GM18870 (cell line): ENCODE data around the gene SH3TC1.

Experiments used
- ATAC-seq: cut with Tn5 transposase; IDR thresholded peaks from one replicate; pipeline ENCODE4 v1.9.1; 2021; ENCODE audit warnings: moderate library complexity; ENCODE audit not compliant: unreplicated experiment

Gene SH3TC1

GRCh38 chr4:8241211-8241779, 42.2 kb downstream of the SH3TC1 start:
- no peak for ATAC-seq

GRCh38 chr4:8241895-8242696, 43.0 kb downstream of the SH3TC1 start:
- no peak for ATAC-seq

DNA sequence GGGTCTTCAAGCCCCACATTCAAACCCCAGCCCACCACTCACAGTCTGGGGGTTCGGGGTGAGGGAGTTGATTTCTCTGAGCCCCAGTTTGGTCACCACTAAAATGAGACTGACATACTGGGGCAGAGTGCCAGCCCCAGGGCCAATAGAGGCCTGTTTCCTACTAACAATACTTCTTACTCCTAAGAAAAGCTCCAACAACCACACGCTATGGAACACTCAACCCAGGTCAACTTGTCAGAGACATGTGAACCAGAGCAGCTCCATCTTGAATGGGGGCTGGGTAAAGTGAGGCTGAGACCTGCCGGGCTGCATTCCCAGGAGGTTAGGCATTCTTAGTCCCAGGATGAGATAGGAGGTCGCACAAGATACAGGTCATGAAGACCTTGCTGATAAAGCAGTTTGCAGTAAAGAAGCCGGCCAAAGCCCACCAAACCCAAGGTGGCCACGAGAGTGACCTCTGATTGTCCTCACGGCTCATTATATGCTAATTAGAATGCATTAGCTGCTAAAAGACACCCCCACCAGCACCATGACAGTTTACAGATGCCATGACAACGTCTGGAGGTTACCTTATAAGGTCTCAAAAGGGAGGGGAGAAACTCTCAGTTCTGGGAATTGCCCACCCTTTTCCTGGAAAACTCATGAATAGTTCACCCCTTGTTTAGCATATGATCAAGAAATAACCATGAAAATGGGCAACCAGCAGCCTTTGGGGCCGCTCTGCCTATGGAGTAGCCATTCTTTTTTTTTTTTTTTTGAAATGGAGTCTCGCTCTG, 43.9 kb downstream of the SH3TC1 start:
- no peak for ATAC-seq

DNA sequence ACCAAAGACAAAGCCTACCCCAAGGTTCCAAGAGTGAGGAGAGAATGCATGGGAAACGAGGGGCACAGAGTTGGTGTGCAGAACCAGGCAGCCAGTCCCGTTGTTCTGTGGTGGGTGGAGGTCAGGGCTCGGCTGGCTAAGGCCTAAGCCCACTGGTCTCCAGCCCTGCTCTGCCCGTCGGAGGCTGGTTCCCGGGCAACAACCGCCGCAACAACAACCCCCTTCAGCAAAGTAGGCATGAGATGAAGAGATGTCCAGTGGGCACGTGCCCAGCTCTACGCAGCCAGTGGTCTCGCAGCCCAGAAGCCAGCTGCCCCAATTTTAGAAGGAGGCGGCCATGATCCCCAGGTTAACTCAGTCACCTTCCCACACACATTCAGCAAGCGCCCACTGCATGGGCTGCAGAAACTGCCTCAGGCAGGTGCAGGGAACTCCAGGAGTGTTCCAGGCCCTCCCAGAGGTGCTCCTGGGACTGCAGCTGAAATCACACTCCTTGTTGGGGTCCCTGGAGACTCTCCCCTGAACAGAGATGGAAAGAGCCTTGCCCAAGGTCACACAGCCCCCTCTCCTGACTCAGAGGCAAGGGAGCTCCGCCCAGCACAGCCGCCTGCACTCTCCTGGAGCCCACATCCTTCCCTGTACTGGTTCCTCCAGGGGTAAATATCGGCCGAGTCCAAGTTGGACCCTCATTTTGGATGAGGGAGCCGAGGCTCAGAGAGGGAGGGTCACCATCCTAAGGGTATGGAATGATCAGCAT, 45.1 kb downstream of the SH3TC1 start:
- no peak for ATAC-seq

- no peak for ATAC-seq
Measured at GRCh38 chr4:8244931-8245460, 45.9 kb downstream of the SH3TC1 start.

GRCh38 chr4:8245884-8246833, 47.1 kb downstream of the SH3TC1 start:
- no peak for ATAC-seq

DNA sequence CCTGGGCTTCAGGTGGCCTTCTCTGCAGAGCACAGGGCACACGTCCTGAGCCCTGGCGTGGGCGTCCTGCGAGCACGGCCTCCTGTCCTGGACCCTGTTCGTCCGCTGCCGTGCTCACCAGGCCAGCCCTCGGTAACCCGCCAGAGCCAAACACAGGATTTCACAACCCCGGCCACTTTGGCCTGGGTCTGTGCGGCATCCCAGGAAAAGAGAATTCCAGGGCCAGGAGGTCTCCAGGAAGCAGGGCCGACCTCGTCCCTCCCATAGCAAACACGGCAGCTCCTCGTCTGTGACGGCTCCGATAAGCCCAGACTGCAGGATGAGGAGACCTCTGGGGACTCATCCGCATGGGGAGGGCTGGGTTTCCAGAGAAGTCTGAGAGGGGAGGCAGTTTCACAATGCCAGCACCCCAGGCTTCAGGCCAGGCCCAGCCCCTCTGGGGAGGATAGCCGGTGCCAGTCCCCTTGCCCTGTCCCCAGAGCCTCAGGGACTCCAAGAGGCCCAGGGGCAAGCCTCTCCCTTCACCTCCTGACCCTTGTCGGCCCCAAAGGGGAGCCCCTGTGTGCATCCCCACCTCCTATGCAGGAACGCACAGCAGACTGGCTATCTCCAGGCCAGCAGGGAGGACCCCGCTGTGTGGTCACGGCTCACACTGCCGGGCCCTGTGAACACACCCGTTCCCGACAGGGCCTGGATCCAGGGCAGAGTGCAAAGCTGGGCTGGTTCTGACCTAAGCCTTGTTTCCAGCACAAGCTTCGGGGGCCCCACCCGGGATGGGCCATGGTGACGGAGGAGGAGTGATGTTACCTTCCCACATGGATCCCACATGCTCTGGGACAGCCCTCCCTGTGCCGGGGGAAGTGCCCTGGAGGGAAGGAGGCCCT, 48.2 kb downstream of the SH3TC1 start:
- ATAC-seq: no peak

DNA sequence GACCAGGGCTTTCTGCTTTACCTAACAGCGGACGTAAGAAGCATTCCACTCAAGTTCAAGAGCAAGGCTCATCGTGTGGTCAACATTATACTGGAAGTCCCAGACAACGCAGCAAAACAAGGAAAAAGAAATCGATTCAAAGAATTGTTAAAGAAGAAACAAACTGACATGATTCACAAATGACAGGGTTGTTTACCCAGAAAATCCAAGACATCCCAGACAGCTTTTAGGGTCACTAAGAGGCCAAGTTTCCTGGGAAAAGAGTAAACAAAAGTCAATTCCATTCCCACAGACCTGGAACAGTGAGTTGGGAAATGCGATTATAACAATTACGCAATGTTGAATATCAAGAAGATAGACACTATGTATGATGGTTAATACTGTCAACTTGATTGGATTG, 49.0 kb downstream of the SH3TC1 start:
- ATAC-seq: no peak

GRCh38 chr4:8250227-8250626, 51.1 kb downstream of the SH3TC1 start:
- no peak for ATAC-seq

DNA sequence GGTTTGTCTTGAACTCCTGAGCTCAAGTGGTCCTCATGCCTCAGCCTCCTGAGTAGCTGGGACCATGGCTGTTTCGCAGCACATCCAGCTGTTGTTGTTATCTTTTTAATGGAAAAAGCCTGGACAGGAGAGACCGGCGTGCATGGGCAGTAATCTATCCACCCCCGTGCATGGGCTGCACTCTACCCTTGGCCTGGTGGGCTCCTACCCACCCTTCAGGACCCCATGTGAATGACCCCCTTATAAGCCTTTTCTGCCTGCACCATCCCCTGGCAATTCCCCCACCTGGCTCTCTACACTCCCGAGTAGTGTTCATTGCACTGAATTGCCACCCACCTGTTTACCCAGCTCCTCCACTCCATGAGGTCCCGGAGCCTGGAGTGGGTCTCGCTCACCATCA, 51.5 kb downstream of the SH3TC1 start:
- no peak for ATAC-seq

DNA sequence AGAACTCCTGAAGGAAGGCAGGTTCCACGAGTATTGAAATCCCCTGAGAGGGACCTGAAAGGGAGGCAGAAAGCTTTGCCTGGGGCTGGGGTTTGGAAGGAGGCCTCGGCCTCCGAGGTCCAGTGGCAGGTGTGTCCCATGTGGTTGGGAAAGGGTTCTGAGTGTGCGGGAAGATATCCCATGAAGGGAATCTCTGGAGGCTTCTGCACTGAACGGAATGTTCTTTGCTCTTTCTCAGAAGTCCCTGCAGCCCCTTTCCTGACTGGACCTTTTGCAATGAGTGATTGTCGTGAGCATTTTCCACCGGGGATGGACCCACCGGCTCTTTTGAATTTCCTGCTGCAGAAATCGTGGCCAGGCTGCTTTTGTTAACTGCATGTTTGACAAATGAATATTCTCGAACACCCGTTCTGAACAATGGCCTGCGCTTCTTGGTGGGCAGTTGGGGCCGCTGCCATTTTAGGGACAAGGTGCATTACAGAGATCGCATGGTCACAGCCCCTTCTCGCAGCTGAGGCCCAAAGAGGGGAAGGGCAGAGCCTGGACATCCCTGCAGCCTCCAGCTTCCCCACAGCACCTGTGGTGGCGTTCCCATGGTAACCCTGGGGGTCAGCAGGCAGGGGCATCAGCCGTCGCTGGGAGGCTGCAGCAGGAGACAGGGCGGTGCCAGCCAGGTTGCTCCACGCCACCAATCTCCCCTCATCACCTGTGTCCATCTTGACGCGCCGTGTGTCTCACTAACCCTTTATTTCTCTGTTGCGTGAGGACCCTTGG, 52.2 kb downstream of the SH3TC1 start:
- ATAC-seq: no peak

GRCh38 chr4:8252301-8253173, 53.4 kb downstream of the SH3TC1 start:
- no peak for ATAC-seq

DNA sequence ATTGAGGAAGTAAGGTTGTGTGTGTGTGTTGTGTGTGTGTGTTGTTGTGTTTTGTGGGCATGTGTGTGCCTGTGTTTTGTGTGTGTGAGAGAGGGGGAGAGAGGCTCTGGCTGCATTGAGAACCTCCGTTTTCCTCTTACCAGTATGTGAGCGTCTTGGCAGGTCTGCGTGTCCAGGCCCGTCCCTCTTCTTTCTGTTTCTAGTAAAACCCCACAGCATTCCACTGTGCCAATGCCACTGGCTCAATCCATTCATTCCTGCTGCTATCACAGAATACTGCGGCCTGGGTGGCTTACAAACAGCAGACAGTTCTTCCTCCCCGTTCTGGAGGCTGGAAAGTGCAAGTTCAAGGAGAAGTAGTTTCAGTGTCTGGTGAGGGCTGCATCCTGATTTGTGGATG, 55.0 kb downstream of the SH3TC1 start:
- ATAC-seq: no peak

DNA sequence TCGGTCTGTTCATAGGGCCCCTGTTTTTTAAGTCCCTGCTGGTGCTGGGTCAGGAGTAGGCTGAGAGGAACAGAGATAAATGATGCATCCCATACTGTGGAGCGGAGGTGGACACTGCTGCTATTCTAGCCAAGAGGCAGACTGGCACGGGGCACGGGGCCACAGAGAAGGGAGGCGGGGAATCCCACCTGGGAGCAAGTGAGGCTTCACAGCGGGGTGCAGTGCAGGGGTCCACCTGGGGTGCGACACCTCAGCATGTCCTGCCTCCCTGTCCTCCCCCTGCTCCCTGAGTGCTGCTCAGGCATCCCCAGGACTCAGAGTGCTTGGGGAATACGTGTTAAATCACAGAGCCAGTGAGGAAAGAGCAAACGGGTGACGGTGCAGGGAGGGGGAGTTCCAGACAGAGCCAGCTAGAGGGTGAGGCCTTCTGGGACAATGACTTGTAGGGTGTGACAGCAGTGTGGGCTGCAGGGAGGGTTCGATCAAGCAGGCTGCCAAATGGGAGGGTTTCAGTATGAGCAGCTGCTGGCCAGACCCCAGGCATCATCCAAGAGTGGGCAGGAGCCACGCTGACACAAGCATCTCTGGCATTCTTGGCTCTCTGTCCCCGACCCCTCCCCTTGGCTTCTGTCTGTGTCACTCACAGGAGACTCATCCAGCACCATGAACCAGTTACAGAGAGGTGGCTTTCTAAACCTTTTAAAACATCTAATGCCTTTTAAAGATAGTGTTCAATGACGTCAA, 56.8 kb downstream of the SH3TC1 start:
- no peak for ATAC-seq

GRCh38 chr4:8257854-8258253, 58.8 kb downstream of the SH3TC1 start:
- ATAC-seq: no peak

DNA sequence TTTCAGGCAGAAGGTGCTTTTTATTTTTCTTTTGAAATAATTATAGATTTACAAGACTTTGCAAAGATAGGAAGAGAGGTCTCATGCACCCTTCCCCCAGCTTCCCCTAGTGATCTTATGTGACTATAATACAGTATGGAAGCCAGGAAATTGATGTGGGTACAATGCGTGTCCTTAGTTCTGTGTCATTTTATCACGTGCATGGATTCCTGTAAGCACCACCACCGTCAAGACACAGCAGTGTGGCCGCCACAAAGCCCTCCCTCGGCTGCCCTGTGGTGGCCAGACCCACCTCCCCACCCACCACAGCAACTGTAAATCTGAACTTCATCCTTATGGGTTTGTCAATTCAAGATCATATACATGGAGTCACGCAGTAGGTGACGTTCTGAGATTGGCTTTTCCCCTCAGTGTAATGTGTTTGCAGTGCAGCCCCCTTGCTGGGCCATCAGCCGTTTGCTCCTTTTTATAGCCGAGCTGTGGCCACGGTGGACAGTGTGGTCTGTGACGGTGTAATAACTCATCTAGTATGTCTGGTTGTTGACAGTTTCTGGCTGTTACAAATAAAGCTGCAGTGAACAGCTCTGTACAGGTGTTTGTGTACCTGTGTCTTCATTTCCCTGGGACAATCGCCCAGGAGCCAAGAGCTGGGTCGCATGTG, 59.6 kb downstream of the SH3TC1 start:
- ATAC-seq: no peak
